Vagina (tissue), 2 donors: Measurements from ENCODE around the gene CLPTM1L. TPM values are rescaled to one million over a fixed set of nuclear protein-coding genes. Genes with fewer than 3 reads are reported as not detected.

Source experiments
- DNase-seq, 2 donors: peaks; one replicate each; pipeline ENCODE4 v3.0.0-alpha.2; 2017; ENCODE audit errors: extremely low spot score in 2 of 2
- H3K27ac ChIP-seq: fragments of 200-600 bp; sonication (generic); one replicate; pipeline ENCODE4 v1.5.1; 2019
- H3K27me3 ChIP-seq: fragments of 200-600 bp; sonication (generic); one replicate; pipeline ENCODE4 v1.5.1; 2019
- H3K36me3 ChIP-seq, 2 donors: fragments of 200-600 bp; sonication (generic); one replicate each; pipeline ENCODE4 v1.5.1; 2017 to 2019
- H3K4me1 ChIP-seq: fragments of 200-600 bp; sonication (generic); one replicate; pipeline ENCODE4 v1.5.1; 2019
- H3K4me3 ChIP-seq, 2 donors: fragments of 200-600 bp; sonication (generic); 1 replicate in 1 of 2; 2 replicates in 1 of 2; pipeline ENCODE4 v1.5.1; 2016 to 2019
- H3K9me3 ChIP-seq: fragments of 200-600 bp; sonication (generic); one replicate; pipeline ENCODE4 v1.5.1; 2019
- POLR2A ChIP-seq, 2 donors: fragments of 450-650 bp; IDR thresholded peaks; one replicate each; pipeline ENCODE4 v1.6.1; 2017; ENCODE audit warnings: antibody characterized with exemption in 2 of 2, mild to moderate bottlenecking in 2 of 2, moderate library complexity in 2 of 2
- POLR2AphosphoS5 ChIP-seq, 2 donors: sonication (generic); formaldehyde crosslinking; IDR thresholded peaks; one replicate each; pipeline ENCODE4 v1.9.0; 2017; ENCODE audit warnings: antibody characterized with exemption in 2 of 2, mild to moderate bottlenecking in 2 of 2, low read depth in 1 of 2; ENCODE audit not compliant: insufficient read depth in 1 of 2
- intact Hi-C: fragments of 100-400 bp; cut with DNase I; formaldehyde crosslinking; loops from one replicate; pipeline ENCODE4 v1.15.1; 2023
- total RNA-seq: library from RNA; depleted of rRNA; stranded (reverse); fragments of >200 nt; gene quantifications from one replicate; pipeline ENCODE4 v1.2.3, GENCODE V29; 2016
- TF ChIP-seq, protein P1 (sequence below), 3 experiments: fragments of 450-650 bp in 2 of 3; fragments of 200-600 bp in 1 of 3; sonication (generic) in 1 of 3; IDR thresholded peaks; one replicate each; pipeline ENCODE4 v1.5.1; 2017 to 2019; ENCODE audit warnings: antibody characterized with exemption in 3 of 3, mild to moderate bottlenecking in 2 of 3, moderate library complexity in 2 of 3

Gene CLPTM1L
- total RNA-seq, 1 donor from 2014 or later = 40.0 TPM

DNA sequence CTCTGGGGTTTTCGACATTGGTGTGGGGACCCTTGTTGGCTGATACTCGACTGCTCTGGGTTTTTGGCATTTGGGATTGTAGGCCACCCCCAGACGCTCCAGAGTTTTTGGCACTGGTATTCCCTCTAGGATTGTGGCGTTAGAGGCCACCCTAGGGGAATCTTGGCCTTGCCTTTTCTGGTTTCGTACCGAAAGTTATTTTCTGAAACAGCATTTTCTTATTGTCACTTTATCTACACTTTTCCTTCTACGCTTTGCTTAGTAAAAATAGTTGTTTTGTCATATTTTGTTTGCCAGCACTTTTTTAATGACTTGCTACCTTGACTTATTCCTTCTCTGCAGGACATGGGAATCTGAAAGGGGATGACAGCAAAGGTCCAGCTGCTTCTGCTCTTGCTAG, 25.1 kb upstream of the CLPTM1L start:
- H3K27ac ChIP-seq = no peak overlapping the region
- no peak for DNase-seq
- TF ChIP-seq POLR2AphosphoS5 (IDR thresholded peaks at IDR 0.05; ENCODE audit: insufficient read depth in 1 of 2, low read depth in 1 of 2) = no peak
- no peak for TF ChIP-seq POLR2A (IDR thresholded peaks at IDR 0.05)
- TF ChIP-seq, protein P1, sequence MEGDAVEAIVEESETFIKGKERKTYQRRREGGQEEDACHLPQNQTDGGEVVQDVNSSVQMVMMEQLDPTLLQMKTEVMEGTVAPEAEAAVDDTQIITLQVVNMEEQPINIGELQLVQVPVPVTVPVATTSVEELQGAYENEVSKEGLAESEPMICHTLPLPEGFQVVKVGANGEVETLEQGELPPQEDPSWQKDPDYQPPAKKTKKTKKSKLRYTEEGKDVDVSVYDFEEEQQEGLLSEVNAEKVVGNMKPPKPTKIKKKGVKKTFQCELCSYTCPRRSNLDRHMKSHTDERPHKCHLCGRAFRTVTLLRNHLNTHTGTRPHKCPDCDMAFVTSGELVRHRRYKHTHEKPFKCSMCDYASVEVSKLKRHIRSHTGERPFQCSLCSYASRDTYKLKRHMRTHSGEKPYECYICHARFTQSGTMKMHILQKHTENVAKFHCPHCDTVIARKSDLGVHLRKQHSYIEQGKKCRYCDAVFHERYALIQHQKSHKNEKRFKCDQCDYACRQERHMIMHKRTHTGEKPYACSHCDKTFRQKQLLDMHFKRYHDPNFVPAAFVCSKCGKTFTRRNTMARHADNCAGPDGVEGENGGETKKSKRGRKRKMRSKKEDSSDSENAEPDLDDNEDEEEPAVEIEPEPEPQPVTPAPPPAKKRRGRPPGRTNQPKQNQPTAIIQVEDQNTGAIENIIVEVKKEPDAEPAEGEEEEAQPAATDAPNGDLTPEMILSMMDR (IDR thresholded peaks at IDR 0.05) = no peak
- H3K4me3 ChIP-seq = no peak overlapping the region
- H3K27me3 ChIP-seq = no peaks in the 10 kb centered on the region
- intact Hi-C loops = no loop called here
- no peaks in the 10 kb centered on the region for H3K36me3 ChIP-seq
- no peaks in the 10 kb centered on the region for H3K4me1 ChIP-seq
- H3K9me3 ChIP-seq = no peaks in the 10 kb centered on the region

DNA sequence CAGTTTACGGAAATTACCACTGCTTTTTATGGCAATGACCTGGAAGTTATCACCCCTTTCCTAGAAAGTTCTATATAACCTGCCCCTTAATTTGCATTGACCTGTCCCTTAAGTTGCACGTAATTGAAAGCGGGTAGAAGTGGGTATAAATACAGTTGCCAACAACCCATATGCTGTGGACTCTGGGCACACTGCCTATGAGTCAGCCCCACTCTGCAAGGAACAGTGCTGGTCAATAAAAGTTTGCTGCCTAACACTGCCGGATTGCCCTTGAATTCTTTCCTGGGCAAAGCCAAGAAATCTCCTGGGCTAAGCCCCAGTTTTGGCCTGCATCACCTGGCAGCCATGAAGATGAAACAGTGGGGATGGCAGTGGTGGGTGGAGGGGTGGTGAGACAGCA, 23.9 kb upstream of the CLPTM1L start:
- Histone ChIP-seq H3K27ac (no peak overlapping the region), H3K4me3 (no peak overlapping the region), H3K27me3 (no peaks in the 10 kb centered on the region), H3K4me1 (no peaks in the 10 kb centered on the region), H3K9me3 (no peaks in the 10 kb centered on the region), H3K36me3 (no peaks in the 10 kb centered on the region)
- intact Hi-C loops = no loop called here
- no peak for DNase-seq
- TF ChIP-seq POLR2AphosphoS5 (IDR thresholded peaks at IDR 0.05; ENCODE audit: insufficient read depth in 1 of 2, low read depth in 1 of 2) = no peak
- TF ChIP-seq POLR2A (IDR thresholded peaks at IDR 0.05) = no peak
- TF ChIP-seq, protein P1 (IDR thresholded peaks at IDR 0.05) = no peak

DNA sequence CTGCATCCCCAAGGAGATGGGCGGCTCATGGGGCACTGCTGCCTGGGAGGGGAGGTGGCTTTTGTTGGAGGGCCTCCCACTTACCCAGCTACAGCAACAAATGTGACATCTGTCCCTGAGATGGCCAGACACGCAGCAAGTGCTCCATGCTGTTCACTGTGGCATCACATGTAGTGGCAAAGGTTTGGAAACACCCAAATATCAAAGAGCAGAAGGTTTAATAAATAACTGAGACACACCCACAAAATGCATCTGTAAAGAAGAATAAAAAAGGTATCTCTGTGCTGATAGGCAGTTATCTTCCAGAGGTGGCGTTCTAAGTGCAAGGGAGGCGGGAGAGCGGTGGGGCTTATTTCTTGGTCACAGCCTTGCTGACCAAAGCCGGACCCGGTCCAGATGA, 23.3 kb upstream of the CLPTM1L start:
- H3K9me3 ChIP-seq = no peaks in the 10 kb centered on the region
- no peaks in the 10 kb centered on the region for H3K36me3 ChIP-seq
- intact Hi-C loops = no loop called here
- no peaks in the 10 kb centered on the region for H3K27me3 ChIP-seq
- no peak overlapping the region for H3K4me3 ChIP-seq
- no peak overlapping the region for H3K27ac ChIP-seq
- no peak for DNase-seq
- no peak for TF ChIP-seq POLR2AphosphoS5 (IDR thresholded peaks at IDR 0.05; ENCODE audit: insufficient read depth in 1 of 2, low read depth in 1 of 2)
- no peak for TF ChIP-seq POLR2A (IDR thresholded peaks at IDR 0.05)
- TF ChIP-seq, protein P1 (IDR thresholded peaks at IDR 0.05) = no peak
- H3K4me1 ChIP-seq = no peaks in the 10 kb centered on the region

DNA sequence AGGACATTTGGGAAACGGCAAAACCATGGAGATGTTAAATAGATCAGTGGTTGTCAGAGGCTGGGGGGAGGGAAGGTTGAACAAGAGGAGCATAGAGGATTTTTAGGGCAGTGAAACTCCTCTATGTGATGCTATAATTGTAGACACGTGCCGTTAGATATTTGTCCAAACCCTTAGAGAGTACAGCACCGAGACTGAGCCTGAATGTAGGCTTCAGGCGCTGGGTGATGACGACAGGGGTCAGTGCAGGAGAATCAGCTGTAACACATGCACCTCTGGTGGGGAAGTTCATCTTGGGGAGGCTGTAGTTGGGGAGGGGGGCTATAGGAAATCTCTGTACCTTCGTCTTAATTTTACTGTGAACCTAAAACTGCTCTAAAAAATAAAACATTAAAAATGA, 22.2 kb upstream of the CLPTM1L start:
- H3K36me3 ChIP-seq = no peaks in the 10 kb centered on the region
- H3K4me1 ChIP-seq = no peaks in the 10 kb centered on the region
- H3K27me3 ChIP-seq = no peaks in the 10 kb centered on the region
- H3K4me3 ChIP-seq = no peak overlapping the region
- TF ChIP-seq POLR2A (IDR thresholded peaks at IDR 0.05) = no peak
- TF ChIP-seq, protein P1 (IDR thresholded peaks at IDR 0.05) = no peak
- no peak for TF ChIP-seq POLR2AphosphoS5 (IDR thresholded peaks at IDR 0.05; ENCODE audit: insufficient read depth in 1 of 2, low read depth in 1 of 2)
- intact Hi-C loops = no loop called here
- DNase-seq = no peak
- no peaks in the 10 kb centered on the region for H3K9me3 ChIP-seq
- H3K27ac ChIP-seq = no peak overlapping the region

DNA sequence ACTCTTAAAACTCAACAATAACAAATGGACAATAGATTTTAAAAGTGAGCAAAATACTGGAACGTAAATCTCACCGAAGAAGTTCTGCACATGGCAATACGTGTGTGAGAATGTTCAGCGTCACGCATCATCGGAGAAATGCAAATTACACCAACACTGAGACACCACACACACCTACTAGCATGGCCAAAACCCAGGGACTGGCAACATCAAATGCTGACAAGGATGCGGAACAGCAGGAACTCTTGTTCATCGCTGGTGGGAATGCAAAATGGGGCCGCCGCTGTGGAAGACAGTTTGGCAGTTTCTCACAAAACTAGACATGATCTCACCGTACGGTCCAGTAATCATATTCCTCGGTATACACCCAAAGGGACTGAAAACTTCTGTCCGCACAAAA, 21.6 kb upstream of the CLPTM1L start:
- H3K36me3 ChIP-seq = no peaks in the 10 kb centered on the region
- TF ChIP-seq, protein P1 (IDR thresholded peaks at IDR 0.05) = no peak
- TF ChIP-seq POLR2A (IDR thresholded peaks at IDR 0.05) (no peak), POLR2AphosphoS5 (IDR thresholded peaks at IDR 0.05; ENCODE audit: insufficient read depth in 1 of 2, low read depth in 1 of 2) (no peak)
- H3K4me1 ChIP-seq = no peaks in the 10 kb centered on the region
- no peaks in the 10 kb centered on the region for H3K9me3 ChIP-seq
- no peak overlapping the region for H3K4me3 ChIP-seq
- DNase-seq = no peak
- no peaks in the 10 kb centered on the region for H3K27me3 ChIP-seq
- H3K27ac ChIP-seq = no peak overlapping the region
- intact Hi-C loops = no loop called here
